ENCODE measurements around the gene PCID2.

- TF ChIP-seq EZH2 (IDR thresholded peaks at IDR 0.05; ENCODE audit: borderline replicate concordance, low read length) (no peak), CTCF (IDR thresholded peaks at IDR 0.05; ENCODE audit: low read length) (no peak)
Measured at GRCh38 chr13:113145496-113145895, 63.0 kb downstream of the PCID2 start.

Measured in OCI-LY1 (cell line).